ENCODE measurements around the gene CHURC1. TPM values are rescaled to one million over a fixed set of nuclear protein-coding genes. Genes with fewer than 3 reads are reported as not detected.

The CHURC1 gene
- total and polyA plus RNA-seq, 2 of the 13 experiments (the other 11 are each of a cell fraction or from before 2014, with no cell fraction given): 41.1 to 74.4 TPM

DNA sequence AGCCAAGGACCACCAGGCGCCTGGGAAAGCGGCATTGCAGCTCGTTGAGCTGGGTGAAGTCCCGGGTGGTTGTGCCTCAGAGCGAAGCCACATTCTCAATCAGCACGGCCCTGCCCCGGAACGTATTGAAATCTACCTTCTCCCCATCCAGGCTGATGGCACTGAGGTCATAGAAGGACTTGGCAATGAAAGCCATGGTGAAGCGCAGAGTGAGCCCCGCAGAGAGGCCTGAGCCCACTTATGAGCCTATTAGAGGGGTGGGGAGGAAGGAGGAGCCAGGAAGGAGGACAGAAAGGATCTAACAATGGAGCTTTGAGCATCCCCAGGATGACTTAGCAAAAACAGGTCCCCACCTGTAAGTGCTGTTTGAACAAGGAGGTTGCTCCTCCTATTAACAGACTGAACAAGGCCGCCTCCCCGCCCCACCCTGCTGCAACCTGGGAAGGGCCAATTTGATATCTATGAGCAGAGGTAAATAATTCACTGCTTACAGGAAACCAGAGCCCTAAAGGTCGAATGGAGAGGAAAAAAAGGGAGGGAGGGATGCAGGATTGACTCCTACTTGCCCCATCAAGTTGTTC is 28.4 kb downstream of the CHURC1 start, which contains the start of gene GPX2 (continued):
- TF ChIP-seq, protein P1, sequence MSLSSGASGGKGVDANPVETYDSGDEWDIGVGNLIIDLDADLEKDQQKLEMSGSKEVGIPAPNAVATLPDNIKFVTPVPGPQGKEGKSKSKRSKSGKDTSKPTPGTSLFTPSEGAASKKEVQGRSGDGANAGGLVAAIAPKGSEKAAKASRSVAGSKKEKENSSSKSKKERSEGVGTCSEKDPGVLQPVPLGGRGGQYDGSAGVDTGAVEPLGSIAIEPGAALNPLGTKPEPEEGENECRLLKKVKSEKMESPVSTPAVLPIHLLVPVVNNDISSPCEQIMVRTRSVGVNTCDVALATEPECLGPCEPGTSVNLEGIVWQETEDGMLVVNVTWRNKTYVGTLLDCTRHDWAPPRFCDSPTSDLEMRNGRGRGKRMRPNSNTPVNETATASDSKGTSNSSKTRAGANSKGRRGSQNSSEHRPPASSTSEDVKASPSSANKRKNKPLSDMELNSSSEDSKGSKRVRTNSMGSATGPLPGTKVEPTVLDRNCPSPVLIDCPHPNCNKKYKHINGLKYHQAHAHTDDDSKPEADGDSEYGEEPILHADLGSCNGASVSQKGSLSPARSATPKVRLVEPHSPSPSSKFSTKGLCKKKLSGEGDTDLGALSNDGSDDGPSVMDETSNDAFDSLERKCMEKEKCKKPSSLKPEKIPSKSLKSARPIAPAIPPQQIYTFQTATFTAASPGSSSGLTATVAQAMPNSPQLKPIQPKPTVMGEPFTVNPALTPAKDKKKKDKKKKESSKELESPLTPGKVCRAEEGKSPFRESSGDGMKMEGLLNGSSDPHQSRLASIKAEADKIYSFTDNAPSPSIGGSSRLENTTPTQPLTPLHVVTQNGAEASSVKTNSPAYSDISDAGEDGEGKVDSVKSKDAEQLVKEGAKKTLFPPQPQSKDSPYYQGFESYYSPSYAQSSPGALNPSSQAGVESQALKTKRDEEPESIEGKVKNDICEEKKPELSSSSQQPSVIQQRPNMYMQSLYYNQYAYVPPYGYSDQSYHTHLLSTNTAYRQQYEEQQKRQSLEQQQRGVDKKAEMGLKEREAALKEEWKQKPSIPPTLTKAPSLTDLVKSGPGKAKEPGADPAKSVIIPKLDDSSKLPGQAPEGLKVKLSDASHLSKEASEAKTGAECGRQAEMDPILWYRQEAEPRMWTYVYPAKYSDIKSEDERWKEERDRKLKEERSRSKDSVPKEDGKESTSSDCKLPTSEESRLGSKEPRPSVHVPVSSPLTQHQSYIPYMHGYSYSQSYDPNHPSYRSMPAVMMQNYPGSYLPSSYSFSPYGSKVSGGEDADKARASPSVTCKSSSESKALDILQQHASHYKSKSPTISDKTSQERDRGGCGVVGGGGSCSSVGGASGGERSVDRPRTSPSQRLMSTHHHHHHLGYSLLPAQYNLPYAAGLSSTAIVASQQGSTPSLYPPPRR (CRISPR knock-in tag; IDR thresholded peaks at IDR 0.05; ENCODE audit: borderline replicate concordance): peak; percentile 92
- TF ChIP-seq KDM5A (IDR thresholded peaks at IDR 0.05; ENCODE audit: borderline replicate concordance, low read length) (peak; percentile 17; the same call in 1 of the 2 replicates), FOXK1 (CRISPR knock-in tag; IDR thresholded peaks at IDR 0.05; ENCODE audit: borderline replicate concordance, low read depth) (peak; percentile 49; the same call in 1 of the 2 replicates), ZMYM4 (CRISPR knock-in tag; IDR thresholded peaks at IDR 0.05) (peak; percentile 58), HNF4A (CRISPR knock-in tag; IDR thresholded peaks at IDR 0.05) (peak; percentile 41; the same call in 1 of the 2 replicates), ZBTB7B (CRISPR knock-in tag; IDR thresholded peaks at IDR 0.05) (peak; percentile 59; the same call in 1 of the 2 replicates), NCOA1 (CRISPR knock-in tag; IDR thresholded peaks at IDR 0.05) (no peak), ZFP36L2 (CRISPR knock-in tag; IDR thresholded peaks at IDR 0.05) (no peak), CBX1 (IDR thresholded peaks at IDR 0.05; ENCODE audit: low read depth) (peak; percentile 31), BCL6 (CRISPR knock-in tag; IDR thresholded peaks at IDR 0.05) (peak; percentile 73), NR2F6 (IDR thresholded peaks at IDR 0.05) (peak; percentile 85), NR2F6 (CRISPR knock-in tag; IDR thresholded peaks at IDR 0.05) (peak; percentile 73)
- TF ChIP-seq, protein P2, sequence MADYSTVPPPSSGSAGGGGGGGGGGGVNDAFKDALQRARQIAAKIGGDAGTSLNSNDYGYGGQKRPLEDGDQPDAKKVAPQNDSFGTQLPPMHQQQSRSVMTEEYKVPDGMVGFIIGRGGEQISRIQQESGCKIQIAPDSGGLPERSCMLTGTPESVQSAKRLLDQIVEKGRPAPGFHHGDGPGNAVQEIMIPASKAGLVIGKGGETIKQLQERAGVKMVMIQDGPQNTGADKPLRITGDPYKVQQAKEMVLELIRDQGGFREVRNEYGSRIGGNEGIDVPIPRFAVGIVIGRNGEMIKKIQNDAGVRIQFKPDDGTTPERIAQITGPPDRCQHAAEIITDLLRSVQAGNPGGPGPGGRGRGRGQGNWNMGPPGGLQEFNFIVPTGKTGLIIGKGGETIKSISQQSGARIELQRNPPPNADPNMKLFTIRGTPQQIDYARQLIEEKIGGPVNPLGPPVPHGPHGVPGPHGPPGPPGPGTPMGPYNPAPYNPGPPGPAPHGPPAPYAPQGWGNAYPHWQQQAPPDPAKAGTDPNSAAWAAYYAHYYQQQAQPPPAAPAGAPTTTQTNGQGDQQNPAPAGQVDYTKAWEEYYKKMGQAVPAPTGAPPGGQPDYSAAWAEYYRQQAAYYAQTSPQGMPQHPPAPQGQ (CRISPR knock-in tag; IDR thresholded peaks at IDR 0.05; ENCODE audit: borderline replicate concordance): no peak
- TF ChIP-seq, protein P3, sequence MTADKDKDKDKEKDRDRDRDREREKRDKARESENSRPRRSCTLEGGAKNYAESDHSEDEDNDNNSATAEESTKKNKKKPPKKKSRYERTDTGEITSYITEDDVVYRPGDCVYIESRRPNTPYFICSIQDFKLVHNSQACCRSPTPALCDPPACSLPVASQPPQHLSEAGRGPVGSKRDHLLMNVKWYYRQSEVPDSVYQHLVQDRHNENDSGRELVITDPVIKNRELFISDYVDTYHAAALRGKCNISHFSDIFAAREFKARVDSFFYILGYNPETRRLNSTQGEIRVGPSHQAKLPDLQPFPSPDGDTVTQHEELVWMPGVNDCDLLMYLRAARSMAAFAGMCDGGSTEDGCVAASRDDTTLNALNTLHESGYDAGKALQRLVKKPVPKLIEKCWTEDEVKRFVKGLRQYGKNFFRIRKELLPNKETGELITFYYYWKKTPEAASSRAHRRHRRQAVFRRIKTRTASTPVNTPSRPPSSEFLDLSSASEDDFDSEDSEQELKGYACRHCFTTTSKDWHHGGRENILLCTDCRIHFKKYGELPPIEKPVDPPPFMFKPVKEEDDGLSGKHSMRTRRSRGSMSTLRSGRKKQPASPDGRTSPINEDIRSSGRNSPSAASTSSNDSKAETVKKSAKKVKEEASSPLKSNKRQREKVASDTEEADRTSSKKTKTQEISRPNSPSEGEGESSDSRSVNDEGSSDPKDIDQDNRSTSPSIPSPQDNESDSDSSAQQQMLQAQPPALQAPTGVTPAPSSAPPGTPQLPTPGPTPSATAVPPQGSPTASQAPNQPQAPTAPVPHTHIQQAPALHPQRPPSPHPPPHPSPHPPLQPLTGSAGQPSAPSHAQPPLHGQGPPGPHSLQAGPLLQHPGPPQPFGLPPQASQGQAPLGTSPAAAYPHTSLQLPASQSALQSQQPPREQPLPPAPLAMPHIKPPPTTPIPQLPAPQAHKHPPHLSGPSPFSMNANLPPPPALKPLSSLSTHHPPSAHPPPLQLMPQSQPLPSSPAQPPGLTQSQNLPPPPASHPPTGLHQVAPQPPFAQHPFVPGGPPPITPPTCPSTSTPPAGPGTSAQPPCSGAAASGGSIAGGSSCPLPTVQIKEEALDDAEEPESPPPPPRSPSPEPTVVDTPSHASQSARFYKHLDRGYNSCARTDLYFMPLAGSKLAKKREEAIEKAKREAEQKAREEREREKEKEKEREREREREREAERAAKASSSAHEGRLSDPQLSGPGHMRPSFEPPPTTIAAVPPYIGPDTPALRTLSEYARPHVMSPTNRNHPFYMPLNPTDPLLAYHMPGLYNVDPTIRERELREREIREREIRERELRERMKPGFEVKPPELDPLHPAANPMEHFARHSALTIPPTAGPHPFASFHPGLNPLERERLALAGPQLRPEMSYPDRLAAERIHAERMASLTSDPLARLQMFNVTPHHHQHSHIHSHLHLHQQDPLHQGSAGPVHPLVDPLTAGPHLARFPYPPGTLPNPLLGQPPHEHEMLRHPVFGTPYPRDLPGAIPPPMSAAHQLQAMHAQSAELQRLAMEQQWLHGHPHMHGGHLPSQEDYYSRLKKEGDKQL (CRISPR knock-in tag; IDR thresholded peaks at IDR 0.05; ENCODE audit: low read depth): peak; percentile 93
- TF ChIP-seq, protein P4, sequence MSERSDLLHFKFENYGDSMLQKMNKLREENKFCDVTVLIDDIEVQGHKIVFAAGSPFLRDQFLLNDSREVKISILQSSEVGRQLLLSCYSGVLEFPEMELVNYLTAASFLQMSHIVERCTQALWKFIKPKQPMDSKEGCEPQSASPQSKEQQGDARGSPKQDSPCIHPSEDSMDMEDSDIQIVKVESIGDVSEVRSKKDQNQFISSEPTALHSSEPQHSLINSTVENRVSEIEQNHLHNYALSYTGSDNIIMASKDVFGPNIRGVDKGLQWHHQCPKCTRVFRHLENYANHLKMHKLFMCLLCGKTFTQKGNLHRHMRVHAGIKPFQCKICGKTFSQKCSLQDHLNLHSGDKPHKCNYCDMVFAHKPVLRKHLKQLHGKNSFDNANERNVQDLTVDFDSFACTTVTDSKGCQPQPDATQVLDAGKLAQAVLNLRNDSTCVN (CRISPR knock-in tag; IDR thresholded peaks at IDR 0.05; ENCODE audit: borderline replicate concordance): 0 out of 2 replicates have a peak, but pooled peaks have one; percentile 44
